Right lobe of liver (tissue), 4 donors: Measurements from ENCODE around the gene SLFN13.

Experiments used
- POLR2A ChIP-seq: fragments of 450-650 bp; IDR thresholded peaks from one replicate; pipeline ENCODE4 v1.6.1; 2017; ENCODE audit warnings: antibody characterized with exemption, mild to moderate bottlenecking
- TF ChIP-seq, protein P1 (sequence below), 4 donors: fragments of 200-600 bp in 3 of 4; fragments of 450-650 bp in 1 of 4; IDR thresholded peaks; one replicate each; pipeline versions ENCODE4 v1.5.1 to v1.8.0; 2016 to 2022; ENCODE audit warnings: antibody characterized with exemption in 4 of 4, mild to moderate bottlenecking in 2 of 4
- donor health status: DM: no; HTN: no; CAD: no.
- donor health status: DM: no; HTN: no; CAD: no.
- donor health status: DM: no; HTN: yes; CAD: no.

GRCh38 chr17:35407531-35407930 lies 41.0 kb downstream of the SLFN13 start:
- TF ChIP-seq, protein P1, sequence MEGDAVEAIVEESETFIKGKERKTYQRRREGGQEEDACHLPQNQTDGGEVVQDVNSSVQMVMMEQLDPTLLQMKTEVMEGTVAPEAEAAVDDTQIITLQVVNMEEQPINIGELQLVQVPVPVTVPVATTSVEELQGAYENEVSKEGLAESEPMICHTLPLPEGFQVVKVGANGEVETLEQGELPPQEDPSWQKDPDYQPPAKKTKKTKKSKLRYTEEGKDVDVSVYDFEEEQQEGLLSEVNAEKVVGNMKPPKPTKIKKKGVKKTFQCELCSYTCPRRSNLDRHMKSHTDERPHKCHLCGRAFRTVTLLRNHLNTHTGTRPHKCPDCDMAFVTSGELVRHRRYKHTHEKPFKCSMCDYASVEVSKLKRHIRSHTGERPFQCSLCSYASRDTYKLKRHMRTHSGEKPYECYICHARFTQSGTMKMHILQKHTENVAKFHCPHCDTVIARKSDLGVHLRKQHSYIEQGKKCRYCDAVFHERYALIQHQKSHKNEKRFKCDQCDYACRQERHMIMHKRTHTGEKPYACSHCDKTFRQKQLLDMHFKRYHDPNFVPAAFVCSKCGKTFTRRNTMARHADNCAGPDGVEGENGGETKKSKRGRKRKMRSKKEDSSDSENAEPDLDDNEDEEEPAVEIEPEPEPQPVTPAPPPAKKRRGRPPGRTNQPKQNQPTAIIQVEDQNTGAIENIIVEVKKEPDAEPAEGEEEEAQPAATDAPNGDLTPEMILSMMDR (IDR thresholded peaks at IDR 0.05), result no peak
- TF ChIP-seq POLR2A, result no peak
